Smooth muscle cell (in vitro differentiated cells): Measurements from ENCODE around the gene OLIG2. TPM values are rescaled to one million over a fixed set of nuclear protein-coding genes. Genes with fewer than 3 reads are reported as not detected.

Experiments used
- DNase-seq: peaks from one replicate; lab custom pipeline; 2025; ENCODE audit not compliant: unreplicated experiment; lab: John Stamatoyannopoulos, UW
- H2AFZ ChIP-seq: fragments of 200-600 bp; sonication (generic); 2 replicates; pipeline ENCODE4 v1.6.0; 2016; ENCODE audit warnings: antibody characterized with exemption, low read depth, mild to moderate bottlenecking
- H3F3A ChIP-seq: fragments of 200-600 bp; sonication (generic); 2 replicates; pipeline ENCODE4 v1.6.0; 2017; ENCODE audit warnings: antibody characterized with exemption, low read depth
- H3K27ac ChIP-seq: fragments of 200-600 bp; sonication (generic); 2 replicates; pipeline ENCODE4 v1.5.1; 2016; ENCODE audit warnings: low read depth, mild to moderate bottlenecking
- H3K27me3 ChIP-seq: fragments of 200-600 bp; sonication (generic); 2 replicates; pipeline ENCODE4 v1.6.1; 2016; ENCODE audit warnings: low read depth, mild to moderate bottlenecking
- H3K36me3 ChIP-seq: fragments of 200-600 bp; sonication (generic); 2 replicates; pipeline ENCODE4 v1.5.1; 2016; ENCODE audit warnings: low read depth
- H3K4me1 ChIP-seq: fragments of 200-600 bp; sonication (generic); 2 replicates; pipeline ENCODE4 v1.5.1; 2016; ENCODE audit warnings: low read depth
- H3K4me2 ChIP-seq: fragments of 200-600 bp; sonication (generic); 2 replicates; pipeline ENCODE4 v1.6.0; 2016; ENCODE audit warnings: mild to moderate bottlenecking
- H3K4me3 ChIP-seq: fragments of 200-600 bp; sonication (generic); 2 replicates; pipeline ENCODE4 v1.5.1; 2016; ENCODE audit warnings: mild to moderate bottlenecking
- H3K79me2 ChIP-seq: fragments of 200-600 bp; sonication (generic); 2 replicates; pipeline ENCODE4 v1.6.0; 2016; ENCODE audit warnings: low read depth, mild to moderate bottlenecking
- H3K9ac ChIP-seq: fragments of 200-600 bp; sonication (generic); 2 replicates; pipeline ENCODE4 v1.6.0; 2016; ENCODE audit warnings: low read depth
- H3K9me3 ChIP-seq: fragments of 200-600 bp; sonication (generic); replicated peaks from 2 replicates; pipeline ENCODE4 v1.5.1; 2016; ENCODE audit warnings: low read depth
- H4K20me1 ChIP-seq: fragments of 200-600 bp; sonication (generic); 2 replicates; pipeline ENCODE4 v1.6.0; 2016; ENCODE audit warnings: low read depth
- CTCF ChIP-seq: fragments of 200-600 bp; sonication (generic); IDR thresholded peaks from 2 replicates; pipeline ENCODE4 v1.5.1; 2017; ENCODE audit warnings: borderline replicate concordance, mild to moderate bottlenecking, antibody characterized with exemption; ENCODE audit not compliant: insufficient read depth, poor library complexity, severe bottlenecking
- WGBS: methylation state at CpG from one replicate; pipeline ENCODE4 v1.1.7; 2016; ENCODE audit warnings: low lambda C conversion rate; 5-methylcytosine and 5-hydroxymethylcytosine counted together
- polyA plus RNA-seq: library from polyadenylated mRNA; unstranded; fragments of >200 nt; fragmentation: Nextera tagmentation; extraction: Ambion mirVana; gene quantifications from 2 replicates; pipeline ENCODE4 v1.2.1, GENCODE V29; 2016
- total RNA-seq: library from RNA; depleted of rRNA; stranded (reverse); fragments of >200 nt; gene quantifications from 2 replicates; pipeline ENCODE4 v1.2.3, GENCODE V29; 2014

Gene OLIG2
- total RNA-seq (not detected in 2 replicates), polyA plus RNA-seq (not detected in 2 replicates)

GRCh38 chr21:33025489-33026442, at the start of gene OLIG2:
Gene OLIG2 (plus strand): TSS chr21:33025935. CDS start chr21:33026863, 928 bp downstream.
- Histone ChIP-seq H3K79me2 (no peaks in the 10 kb centered on the region), H3F3A (no peaks in the 10 kb centered on the region), H3K9ac (no peak within 1 kb of the TSS), H2AFZ (no peak within 1 kb of the TSS), H3K4me1 (peaks cover 15% of the 10 kb centered on the region), H3K36me3 (no peaks in the 10 kb centered on the region), H3K4me2 (peak within 1 kb of the TSS; percentile 78), H3K27ac (no peak within 1 kb of the TSS), H3K9me3 (no peaks in the 10 kb centered on the region), H4K20me1 (no peaks in the 10 kb centered on the region), H3K27me3 (peaks cover 100% of the 10 kb centered on the region), H3K4me3 (peak within 1 kb of the TSS; percentile 24)
- 2% methylated on average over 41 of the region's 59 CpGs for WGBS
- DNase-seq: no peak
- TF ChIP-seq CTCF: no peak

GRCh38 chr21:32976791-32977190, 48.9 kb upstream of the OLIG2 start:
- 71% methylated on average over 3 of the region's 3 CpGs for WGBS
- Histone ChIP-seq H4K20me1 (no peaks in the 10 kb centered on the region), H3K9ac (no peak overlapping the region), H3K9me3 (no peaks in the 10 kb centered on the region), H2AFZ (no peak overlapping the region), H3K4me2 (no peak overlapping the region), H3K4me3 (no peak overlapping the region), H3F3A (no peaks in the 10 kb centered on the region), H3K4me1 (peaks cover 5% of the 10 kb centered on the region), H3K36me3 (no peaks in the 10 kb centered on the region), H3K27me3 (peaks cover 40% of the 10 kb centered on the region), H3K79me2 (no peaks in the 10 kb centered on the region), H3K27ac (no peak overlapping the region)
- DNase-seq: no peak
- TF ChIP-seq CTCF: no peak

GRCh38 chr21:32977216-32977615, 48.5 kb upstream of the OLIG2 start:
- Histone ChIP-seq H3K79me2 (no peaks in the 10 kb centered on the region), H3K4me1 (peaks cover 5% of the 10 kb centered on the region), H3K4me3 (no peak overlapping the region), H3K9me3 (no peaks in the 10 kb centered on the region), H2AFZ (no peak overlapping the region), H3K9ac (no peak overlapping the region), H3K27me3 (peaks cover 40% of the 10 kb centered on the region), H3F3A (no peaks in the 10 kb centered on the region), H3K27ac (no peak overlapping the region), H3K4me2 (no peak overlapping the region), H4K20me1 (no peaks in the 10 kb centered on the region), H3K36me3 (no peaks in the 10 kb centered on the region)
- no peak for TF ChIP-seq CTCF
- 79% methylated on average over 5 of the region's 5 CpGs for WGBS
- DNase-seq: no peak
